NCI-H748 (cell line): ENCODE data around the gene NKAIN2.
"Not testable (repeated sequence)": the region's sequence is repeated elsewhere in the genome, so short reads cannot be mapped to it uniquely, and the experiment has no call there.

ENCODE experiments used
- DNase-seq: peaks from one replicate; lab custom pipeline; 2025; ENCODE audit not compliant: unreplicated experiment; lab: John Stamatoyannopoulos, UW

Gene NKAIN2

GRCh38 chr6:123888771-123889513, 85.3 kb downstream of the NKAIN2 start:
- DNase-seq: no peak

- no peak for DNase-seq
Observed at GRCh38 chr6:123895346-123895745, 91.7 kb downstream of the NKAIN2 start.

- DNase-seq: no peak
Observed at GRCh38 chr6:123895806-123896205, 92.1 kb downstream of the NKAIN2 start.

GRCh38 chr6:123896869-123897268, 93.2 kb downstream of the NKAIN2 start:
- no peak for DNase-seq

GRCh38 chr6:123897965-123898364, 94.3 kb downstream of the NKAIN2 start:
- DNase-seq: no peak

GRCh38 chr6:123898665-123899064, 95.0 kb downstream of the NKAIN2 start:
- no peak for DNase-seq

- DNase-seq: no peak
Observed at GRCh38 chr6:123899745-123900144, 96.1 kb downstream of the NKAIN2 start.

GRCh38 chr6:123901436-123901835, 97.8 kb downstream of the NKAIN2 start:
- no peak for DNase-seq

GRCh38 chr6:123902738-123903313, 99.2 kb downstream of the NKAIN2 start:
- no peak for DNase-seq

- DNase-seq: peak; percentile 45
Observed at GRCh38 chr6:123904228-123904627, 100.6 kb downstream of the NKAIN2 start.

GRCh38 chr6:123908797-123909196, 105.1 kb downstream of the NKAIN2 start:
- DNase-seq: no peak

GRCh38 chr6:123909989-123910388, 106.3 kb downstream of the NKAIN2 start:
- peak; percentile 94 for DNase-seq

- DNase-seq: no peak
Observed at GRCh38 chr6:123913863-123914262, 110.2 kb downstream of the NKAIN2 start.

- not testable (repeated sequence) for DNase-seq
Observed at GRCh38 chr6:123923379-123923778, 119.7 kb downstream of the NKAIN2 start.

- DNase-seq: peak; percentile 36
Observed at GRCh38 chr6:123925350-123925749, 121.7 kb downstream of the NKAIN2 start.

- no peak for DNase-seq
Observed at GRCh38 chr6:123925842-123926399, 122.3 kb downstream of the NKAIN2 start.

GRCh38 chr6:123928529-123928928, 124.9 kb downstream of the NKAIN2 start:
- DNase-seq: no peak

- DNase-seq: no peak
Observed at GRCh38 chr6:123931928-123932327, 128.3 kb downstream of the NKAIN2 start.

- no peak for DNase-seq
Observed at GRCh38 chr6:123940551-123940950, 136.9 kb downstream of the NKAIN2 start.

GRCh38 chr6:123941855-123942254, 138.2 kb downstream of the NKAIN2 start:
- no peak for DNase-seq

GRCh38 chr6:123945386-123945785, 141.7 kb downstream of the NKAIN2 start:
- peak; percentile 50 for DNase-seq

GRCh38 chr6:123953920-123954319, 150.3 kb downstream of the NKAIN2 start:
- no peak for DNase-seq
